HG02884 (cell line): Measurements from ENCODE around the gene PUS7.
"Not testable (repeated sequence)": the region's sequence is repeated elsewhere in the genome, so short reads cannot be mapped to it uniquely, and the experiment has no call there.

Source experiments
- ATAC-seq: cut with Tn5 transposase; IDR thresholded peaks from one replicate; pipeline ENCODE4 v1.9.1; 2021; ENCODE audit warnings: mild to moderate bottlenecking, moderate library complexity; ENCODE audit not compliant: unreplicated experiment

Gene PUS7

DNA sequence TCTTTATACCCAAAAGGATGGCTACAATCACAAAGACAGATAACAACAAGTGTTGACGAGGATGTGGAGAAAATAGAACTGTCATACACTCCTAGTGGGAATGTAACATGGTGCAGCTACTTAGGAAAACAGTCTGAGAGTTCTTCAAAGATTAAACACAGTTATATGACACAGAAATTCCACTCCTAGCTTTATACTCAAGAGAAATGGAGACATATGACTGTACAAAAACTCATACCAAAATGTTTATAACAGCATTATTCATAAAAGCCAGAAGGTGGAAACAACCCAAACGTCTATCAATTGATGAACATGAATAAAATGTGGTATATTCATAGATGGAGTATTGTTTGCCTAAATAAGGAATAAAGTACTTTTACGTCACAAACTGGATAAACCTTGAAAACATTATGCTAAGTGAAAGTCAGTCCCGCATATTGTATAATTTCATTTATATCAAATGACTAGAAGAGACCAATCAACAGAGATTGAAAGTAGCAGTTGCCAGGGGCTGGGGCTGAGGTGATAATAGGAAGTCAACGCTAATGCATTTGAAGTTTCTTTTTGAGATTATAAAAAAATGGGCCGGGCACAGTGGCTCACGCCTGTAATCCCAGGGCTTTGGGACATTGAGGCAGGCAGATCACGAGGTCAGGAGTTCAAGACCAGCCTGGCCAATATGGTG, 71.8 kb downstream of the PUS7 start:
- ATAC-seq = no peak

DNA sequence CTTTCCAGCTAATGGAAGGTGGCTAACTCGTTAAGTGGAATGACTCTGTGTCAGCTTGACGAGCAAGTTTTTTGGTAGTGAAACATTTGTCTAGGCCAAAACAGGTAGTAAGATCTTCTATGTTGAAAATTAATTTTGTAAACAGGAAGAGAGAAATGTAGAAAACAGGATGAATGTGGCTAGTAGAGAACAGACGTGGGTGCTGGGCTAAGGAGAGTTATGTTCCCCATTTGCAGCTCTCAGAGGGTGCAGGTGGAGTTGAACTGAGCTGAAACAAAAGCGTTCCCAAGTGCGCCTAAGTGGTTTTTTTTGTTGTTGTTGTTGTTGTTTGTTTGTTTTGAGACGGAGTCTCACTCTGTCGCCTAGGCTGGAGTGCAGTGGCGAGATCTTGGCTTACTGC, 73.9 kb downstream of the PUS7 start:
- ATAC-seq = no peak

DNA sequence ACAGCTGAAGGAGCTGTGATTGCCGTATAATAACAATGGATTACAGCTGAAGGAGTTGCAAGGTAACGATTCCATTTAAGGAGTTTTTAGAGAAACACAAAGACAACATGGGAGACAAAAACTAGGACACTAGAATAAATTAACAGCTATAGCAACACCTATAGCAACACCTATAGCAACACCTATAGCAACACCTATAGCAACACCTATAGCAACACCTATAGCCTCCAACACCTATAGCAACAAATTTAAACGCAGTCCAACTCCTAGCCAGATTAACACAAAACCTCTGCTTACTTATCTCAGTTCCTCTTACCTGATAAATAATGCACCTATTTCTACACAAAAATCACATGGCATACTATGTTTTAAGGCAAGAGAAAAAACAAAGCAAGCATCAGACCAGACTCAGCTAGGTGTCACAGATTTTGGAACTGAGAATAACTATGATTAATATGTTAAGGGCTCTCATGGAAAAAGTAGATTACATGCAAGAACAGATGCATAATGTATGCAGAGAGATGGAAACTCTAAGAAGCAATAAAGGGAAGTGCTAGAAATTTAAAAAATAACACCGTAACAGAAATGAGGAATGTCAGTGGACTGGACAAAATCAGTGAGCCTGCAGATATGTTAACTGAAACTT, 77.6 kb downstream of the PUS7 start:
- no peak for ATAC-seq

DNA sequence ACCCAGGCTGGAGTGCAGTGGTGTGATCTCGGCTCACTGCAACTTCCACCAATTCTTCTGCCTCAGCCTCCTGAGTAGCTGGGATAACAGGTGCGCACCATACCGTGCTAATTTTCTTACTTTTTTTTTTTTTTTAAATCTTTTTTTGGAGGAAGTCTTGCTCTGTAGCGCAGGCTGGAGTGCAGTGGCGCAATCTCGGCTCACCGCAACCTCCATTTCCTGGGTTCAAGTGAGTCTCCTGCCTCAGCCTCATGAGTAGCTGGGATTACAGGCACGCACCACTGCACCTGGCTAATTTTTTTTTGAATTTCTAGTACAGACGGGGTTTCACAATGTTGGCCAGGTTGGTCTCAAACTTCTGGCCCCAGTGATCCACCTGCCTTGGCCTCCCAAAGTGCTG, 79.9 kb downstream of the PUS7 start:
- ATAC-seq = not testable (repeated sequence)

DNA sequence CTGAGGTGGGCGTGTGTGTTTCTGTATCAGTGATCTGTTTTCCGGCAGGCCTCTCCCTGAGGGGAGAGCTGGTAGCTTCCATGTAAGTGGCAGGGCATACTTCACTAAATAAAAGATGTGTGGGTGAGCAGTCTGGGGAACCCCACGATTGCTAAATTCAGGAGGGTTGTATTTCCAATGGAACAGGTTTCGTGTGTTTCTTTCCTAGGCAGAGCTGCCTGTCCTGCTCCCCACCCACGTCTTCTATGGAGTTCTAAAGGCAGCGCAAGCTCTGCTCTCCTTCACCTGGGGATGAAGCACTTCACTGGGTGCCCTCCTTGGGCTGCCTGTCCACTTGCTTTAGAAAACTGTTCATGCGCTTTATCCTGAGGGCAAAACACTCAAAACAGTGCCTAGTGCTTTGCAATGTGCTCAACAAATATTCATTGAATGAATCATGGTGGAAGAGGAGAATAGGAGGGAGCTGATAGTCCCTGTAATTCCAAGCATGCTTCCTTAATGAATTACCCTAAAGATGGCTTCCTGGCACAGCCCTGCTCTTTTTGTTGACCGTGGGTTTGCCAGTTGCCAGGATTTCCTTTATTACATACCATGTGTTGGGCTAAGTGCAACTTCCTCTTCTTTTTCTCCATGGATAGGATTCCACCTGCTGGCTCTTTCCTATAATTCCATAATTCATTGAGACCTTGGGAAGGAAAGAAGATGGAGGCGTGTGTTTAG, 82.7 kb downstream of the PUS7 start:
- ATAC-seq = no peak

DNA sequence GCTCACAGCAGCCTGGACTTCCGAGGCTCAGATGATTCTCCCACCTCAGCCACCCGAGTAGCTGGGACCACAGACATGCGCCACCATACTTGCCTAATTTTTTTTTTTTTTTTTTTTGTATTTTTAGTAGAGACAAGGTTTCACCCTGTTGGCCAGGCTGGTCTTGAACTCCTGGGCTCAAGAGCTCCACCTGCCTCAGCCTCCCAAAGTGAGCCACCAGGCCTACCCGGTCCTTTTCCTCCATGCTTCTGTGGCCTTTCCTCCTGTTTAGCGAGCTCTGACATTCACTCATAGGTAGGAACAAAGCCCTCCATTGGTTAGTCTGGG, 83.3 kb downstream of the PUS7 start:
- no peak for ATAC-seq

DNA sequence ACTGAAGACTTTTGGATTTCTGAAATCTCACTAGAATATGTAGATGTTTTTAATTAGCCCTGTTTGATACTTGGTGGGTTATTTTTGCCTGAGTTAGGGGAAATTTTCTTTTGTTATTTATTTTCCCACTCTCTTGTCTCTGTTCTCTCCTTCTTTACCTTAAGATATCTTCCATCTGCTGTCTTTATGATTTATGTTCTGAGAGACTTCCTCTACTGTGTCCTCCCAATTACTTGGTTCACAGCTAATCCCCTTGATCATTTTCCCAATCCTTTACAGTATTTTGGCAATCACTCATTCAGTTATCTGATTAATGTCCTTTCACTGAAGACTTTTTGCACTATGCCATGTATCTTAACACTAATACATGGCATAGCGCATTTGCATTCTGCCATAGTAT, 83.8 kb downstream of the PUS7 start:
- ATAC-seq = no peak

DNA sequence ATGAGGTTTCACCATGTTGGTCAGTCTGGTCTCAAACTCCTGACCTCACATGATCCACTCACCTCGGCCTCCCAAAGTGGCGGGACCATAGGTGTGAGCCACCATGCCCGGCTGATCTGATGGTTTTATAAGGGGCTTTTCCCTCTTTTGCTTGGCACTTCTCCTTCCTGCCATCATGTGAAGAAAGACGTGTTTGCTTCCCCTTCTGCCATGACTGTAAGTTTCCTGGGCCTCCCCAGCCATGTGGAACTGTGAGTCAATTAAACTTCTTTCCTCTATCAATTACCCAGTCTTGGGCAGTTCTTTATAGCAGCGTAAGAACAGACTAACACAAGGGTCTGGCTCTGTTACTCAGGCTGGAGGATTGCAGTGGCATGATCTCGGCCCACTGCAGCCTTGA, 84.7 kb downstream of the PUS7 start:
- not testable (repeated sequence) for ATAC-seq

DNA sequence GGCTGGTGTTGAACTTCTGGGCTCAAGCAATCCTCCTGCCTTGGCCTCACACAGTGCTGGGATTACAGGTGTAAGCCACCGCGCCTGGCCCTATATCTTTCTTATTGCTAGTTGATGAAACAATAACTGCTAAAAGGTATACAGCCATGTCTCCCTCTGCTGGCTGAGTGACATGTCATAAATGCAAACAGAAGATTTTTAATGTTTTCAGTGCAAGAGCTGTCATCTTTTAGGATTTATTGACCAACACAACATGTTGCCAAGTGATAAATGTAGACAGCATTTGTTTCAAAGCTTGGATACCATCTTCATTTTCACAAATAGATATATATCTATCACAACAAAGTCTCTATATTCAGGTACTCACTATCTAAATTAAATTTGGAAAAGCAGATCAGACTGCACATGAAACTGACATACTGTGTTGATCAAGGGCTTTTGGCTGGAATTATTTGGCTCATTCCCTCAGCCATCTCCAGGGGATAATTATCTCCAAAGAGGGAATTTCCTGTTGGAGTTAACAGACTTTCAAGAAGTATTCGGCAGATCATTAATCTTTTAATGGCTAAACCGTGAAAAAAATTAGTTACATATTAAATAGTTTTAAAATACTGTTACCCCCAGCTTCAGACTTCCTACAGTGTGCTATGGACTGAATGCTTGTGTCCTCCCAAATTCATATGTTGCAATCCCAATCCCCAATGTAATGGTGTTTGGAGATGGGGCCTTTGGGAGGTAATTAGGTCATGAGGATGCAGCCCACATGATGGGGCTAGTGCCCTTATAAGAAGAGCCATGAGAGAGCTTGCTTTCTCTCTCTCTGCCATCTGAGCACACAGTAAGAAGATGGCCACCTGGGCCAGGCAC, 92.1 kb downstream of the PUS7 start:
- no peak for ATAC-seq

DNA sequence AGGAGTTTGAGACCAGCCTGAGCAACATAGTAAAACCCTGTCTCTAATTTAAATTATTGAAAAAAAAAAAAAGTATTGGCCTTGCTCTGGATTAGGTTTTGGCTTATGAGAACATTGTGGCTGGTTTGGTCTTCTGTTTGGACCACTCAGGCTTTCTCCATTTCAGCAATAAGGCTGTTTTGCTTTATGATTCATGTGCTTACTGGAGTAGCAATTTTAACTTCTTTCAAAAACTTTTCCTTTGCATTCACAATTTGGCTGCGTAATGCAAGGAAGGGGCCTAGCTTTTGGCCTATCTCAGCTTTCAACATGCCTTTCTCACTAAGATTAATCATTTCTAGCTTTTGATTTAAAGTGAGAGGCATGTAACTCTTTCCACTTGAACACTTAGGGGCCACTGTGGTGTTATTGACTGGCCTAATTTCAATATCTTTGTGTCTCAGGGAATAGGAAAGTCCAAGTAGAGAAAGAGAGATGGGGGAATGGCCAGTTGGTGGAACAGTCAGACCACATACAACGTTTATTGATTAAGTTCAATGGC, 95.4 kb downstream of the PUS7 start:
- ATAC-seq = no peak

DNA sequence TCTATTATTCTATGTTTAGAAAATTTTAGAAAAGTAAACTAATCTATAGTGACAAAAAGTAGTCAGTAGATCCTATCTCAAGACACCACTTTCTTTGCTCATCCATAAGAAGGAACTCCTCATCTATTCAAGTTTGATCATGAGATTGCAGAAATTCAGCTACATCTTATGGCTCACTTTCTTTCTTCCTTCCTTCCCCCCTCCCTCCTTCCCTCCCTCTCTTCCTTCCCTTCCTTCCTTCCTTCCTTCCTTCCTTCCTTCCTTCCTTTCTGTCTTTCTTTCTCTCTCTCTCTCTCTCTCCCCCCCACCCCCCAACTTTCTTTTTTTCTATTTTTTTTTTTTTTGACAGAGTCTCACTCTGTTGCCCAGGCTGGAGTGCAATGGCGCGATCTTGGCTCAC, 98.1 kb downstream of the PUS7 start:
- no peak for ATAC-seq

DNA sequence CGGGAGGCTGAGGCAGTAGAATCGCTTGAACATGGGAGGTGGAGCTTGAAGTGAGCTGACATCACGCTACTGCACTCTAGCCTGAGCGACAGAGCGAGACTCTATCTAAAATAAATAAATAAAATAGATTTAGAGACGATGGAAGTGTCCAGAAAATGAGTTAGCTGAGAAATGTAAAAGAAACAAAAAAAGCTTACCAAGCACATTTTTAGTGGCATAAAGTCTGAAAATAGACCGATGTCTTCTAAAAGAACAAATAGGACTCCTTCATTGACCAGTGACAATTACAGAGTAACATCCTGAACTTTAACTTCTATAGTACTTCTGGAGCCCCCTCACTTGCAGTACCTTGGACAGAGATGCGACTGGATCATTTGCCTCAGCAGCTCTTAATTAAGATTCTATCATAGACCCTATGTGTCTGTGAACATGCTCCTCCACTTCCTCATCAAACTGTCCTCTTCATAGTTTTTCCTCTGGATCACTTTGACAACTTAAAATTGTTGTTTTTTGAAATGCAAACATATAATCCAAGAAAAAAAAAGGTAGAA, 108.1 kb downstream of the PUS7 start:
- no peak for ATAC-seq

DNA sequence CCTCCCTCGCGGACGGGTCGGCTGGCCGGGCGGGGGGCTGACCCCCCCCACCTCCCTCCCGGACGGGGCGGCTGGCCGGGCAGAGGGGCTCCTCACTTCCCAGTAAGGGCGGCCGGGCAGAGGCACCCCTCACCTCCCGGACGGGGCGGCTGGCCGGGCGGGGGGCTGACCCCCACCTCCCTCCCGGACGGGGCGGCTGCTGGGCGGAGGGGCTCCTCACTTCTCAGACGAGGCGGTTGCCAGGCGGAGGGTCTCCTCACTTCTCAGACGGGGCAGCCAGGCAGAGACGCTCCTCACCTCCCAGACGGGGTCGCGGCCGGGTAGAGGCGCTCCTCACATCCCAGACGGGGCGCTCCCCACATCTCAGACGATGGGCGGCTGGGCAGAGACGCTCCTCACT, 111.3 kb downstream of the PUS7 start:
- not testable (repeated sequence) for ATAC-seq

DNA sequence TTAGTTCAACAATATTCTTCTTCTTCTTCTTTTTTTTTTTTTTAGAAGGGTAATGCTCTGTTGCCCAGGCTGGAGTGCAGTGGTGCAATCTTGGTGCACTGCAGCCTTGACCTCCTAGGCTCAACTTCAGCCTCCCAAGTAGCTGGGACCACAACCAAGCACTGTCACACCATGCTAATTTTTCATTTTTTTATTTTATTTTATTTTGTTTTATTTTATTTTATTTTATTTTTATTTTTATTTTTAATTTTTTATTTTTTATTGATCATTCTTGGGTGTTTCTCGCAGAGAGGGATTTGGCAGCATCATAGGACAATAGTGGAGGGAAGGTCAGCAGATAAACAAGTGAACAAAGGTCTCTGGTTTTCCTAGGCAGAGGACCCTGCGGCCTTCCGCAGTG, 112.3 kb downstream of the PUS7 start:
- not testable (repeated sequence) for ATAC-seq

DNA sequence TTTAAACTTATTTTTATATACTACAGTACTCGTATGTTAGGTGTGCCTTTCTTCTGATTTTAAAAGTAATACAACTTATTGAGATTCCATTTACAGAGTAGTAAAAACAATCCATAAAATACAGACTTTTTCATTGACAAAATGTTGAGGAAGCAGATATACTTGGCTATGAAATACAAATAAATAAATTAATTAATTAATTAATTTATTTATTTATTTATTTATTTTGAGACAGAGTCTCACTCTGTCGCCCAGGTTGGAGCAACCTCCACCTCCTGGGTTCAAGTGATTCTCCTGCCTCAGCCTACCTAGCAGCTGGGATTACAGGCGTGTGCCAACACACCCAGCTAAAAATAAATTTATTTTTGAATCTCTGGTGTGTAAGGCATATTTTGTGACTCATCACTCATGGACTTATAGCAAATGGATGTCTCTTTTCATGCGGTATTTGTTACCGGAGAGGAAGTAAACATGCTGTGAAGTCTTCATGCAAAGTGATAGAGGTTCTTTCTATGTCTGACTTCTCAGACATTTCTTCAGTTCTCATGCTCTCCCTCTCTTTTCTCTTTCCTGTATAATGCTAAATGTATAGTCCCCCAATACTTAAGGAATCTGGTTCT, 113.2 kb downstream of the PUS7 start:
- ATAC-seq = no peak
